NCI-H460 (cell line): ENCODE results near the gene CRCP. TPM values are rescaled to one million over a fixed set of nuclear protein-coding genes. Genes with fewer than 3 reads are reported as not detected.
"Not testable (repeated sequence)": the region's sequence is repeated elsewhere in the genome, so short reads cannot be mapped to it uniquely, and the experiment has no call there.

Experiments
- DNase-seq: peaks from one replicate; pipeline ENCODE4 v3.0.0-alpha.2; 2016; ENCODE audit warnings: low read depth; ENCODE audit errors: extremely low read depth
- total RNA-seq: library from RNA; depleted of rRNA; stranded (reverse); fragments of >200 nt; shearing (Covaris generic); gene quantifications from 2 replicates; pipeline ENCODE4 v1.2.3, GENCODE V29; 2014

Gene CRCP
- total RNA-seq, 1 experiment from 2014 or later: 33.7 TPM

GRCh38 chr7:66105263-66105748 lies 9.3 kb upstream of the CRCP start:
- DNase-seq: no peak

DNA sequence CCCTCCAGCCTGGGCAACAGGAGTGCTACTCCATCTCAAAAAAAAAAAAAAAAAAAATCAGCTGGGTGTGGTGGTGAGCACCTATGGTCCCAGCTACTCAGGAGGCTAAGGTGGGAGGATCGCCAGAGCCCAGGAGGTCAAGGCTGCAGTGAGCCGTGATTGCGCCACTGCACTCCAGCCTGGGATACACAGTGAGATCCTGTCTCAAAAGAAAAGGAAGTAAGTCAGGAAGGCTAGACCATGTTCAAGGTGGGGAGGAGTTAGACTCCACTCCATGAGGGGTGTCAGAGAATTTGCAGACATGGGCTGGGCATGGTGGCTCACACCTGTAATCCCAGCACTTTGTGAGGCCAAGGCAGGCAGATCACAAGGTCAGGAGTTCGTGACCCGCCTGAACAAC lies 6.2 kb upstream of the CRCP start:
- DNase-seq: not testable (repeated sequence)

GRCh38 chr7:66110856-66111255 lies 3.8 kb upstream of the CRCP start:
- no peak for DNase-seq

DNA sequence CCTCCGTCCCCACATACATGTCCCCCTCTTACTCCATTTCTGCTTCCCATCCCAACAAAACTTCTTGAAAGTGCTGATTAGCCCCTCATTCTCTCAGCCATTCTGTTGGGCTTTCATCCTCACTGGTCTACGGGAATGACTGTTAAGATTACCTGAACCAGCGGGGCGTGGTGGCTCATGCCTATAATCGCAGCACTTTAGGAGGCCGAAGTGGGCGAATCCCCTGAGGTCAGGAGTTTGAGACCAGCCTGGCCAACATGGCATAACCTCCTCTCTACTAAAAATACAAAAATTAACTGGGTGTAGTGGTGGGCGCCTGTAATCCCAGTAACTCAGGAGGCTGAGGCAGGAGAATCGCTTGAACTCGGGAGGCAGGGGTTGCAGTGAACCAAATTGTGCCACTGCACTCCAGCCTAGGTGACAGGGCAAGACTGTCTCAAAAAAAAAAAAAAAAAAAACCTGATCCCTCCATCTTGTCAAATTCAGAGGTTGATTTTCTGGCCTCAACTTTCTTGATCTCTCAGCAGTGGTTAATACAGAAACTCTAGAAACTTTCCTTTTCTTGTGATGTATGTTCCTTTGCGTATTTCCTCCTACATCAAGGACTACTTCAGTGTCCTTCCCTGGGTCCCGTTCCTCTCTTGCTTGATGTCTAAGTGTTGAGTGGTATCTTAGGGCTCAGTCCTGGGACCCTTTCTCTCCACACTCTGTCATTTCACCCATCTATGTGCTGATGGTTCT lies 2.2 kb downstream of the CRCP start:
- DNase-seq: not testable (repeated sequence)

DNA sequence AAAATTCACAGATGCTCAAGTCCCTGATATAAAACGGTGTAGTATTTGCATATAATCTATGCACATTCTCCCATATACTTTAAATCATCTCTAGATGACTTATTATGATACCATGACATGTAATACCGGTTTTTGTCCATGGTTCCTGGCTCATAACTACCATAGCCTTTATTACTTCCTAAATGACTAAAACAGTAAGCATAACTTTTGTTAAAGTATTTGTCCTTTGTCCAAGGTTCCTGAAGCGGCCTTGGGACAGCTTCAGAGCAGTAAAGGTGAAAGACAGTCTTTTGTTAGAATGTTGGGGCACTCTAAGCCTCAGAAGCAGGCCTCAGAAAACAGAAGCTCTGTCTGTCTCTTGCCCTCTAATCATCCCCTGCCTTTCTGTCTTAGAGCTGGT lies 4.0 kb downstream of the CRCP start:
- DNase-seq: no peak

DNA sequence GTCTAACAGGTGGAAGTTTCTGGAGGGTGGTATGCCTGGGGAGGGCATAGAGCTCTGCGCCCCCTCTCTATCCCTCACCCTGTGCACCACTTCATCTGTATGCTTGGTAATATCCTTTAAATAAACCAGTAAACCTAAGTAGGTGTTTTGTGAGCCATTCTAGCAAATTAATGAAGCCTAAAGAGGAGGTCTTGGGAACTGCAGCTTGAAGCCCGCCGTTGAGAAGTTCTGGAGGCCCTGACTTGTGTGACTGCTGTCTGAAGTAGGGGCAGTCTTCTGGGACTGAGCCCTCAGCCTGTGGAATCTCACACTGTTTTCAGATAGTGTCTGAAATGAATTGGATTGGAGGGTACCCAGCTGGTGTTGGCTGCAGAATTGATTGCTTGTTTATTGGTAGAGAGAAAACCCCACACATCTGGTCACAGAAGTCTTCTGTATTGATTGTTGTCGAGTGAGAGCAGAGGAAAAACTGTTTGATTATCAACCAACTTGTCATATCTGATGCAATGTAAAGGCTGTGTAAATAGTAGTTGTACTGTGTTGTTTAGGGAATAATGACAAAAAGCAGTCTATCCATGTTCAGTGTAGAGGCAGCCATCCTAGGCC lies 4.7 kb downstream of the CRCP start:
- DNase-seq: no peak

DNA sequence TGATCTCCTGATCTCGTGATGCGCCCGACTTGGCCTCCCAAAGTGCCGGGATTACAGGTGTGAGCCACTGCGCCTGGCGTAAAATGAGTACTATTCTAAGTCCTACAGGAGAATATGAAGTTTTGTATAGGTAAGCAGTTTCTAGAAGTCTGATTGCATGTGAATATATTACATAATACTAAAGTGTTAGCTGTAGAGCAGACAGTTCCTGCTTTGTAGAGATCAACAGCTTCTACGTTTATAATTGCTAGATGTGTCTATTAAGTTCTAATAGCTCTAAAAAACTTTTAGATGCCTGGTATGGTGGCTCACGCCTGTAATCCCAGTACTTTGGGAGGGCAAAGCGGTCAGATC lies 8.5 kb downstream of the CRCP start:
- no peak for DNase-seq

GRCh38 chr7:66124569-66124861 lies 9.9 kb downstream of the CRCP start:
- DNase-seq: not testable (repeated sequence)

GRCh38 chr7:66125052-66125694 lies 10.5 kb downstream of the CRCP start:
- no peak for DNase-seq

- not testable (repeated sequence) for DNase-seq
Measured at GRCh38 chr7:66125781-66126352, 11.2 kb downstream of the CRCP start.

- DNase-seq: not testable (repeated sequence)
Measured at GRCh38 chr7:66127172-66127571, 12.5 kb downstream of the CRCP start.

DNA sequence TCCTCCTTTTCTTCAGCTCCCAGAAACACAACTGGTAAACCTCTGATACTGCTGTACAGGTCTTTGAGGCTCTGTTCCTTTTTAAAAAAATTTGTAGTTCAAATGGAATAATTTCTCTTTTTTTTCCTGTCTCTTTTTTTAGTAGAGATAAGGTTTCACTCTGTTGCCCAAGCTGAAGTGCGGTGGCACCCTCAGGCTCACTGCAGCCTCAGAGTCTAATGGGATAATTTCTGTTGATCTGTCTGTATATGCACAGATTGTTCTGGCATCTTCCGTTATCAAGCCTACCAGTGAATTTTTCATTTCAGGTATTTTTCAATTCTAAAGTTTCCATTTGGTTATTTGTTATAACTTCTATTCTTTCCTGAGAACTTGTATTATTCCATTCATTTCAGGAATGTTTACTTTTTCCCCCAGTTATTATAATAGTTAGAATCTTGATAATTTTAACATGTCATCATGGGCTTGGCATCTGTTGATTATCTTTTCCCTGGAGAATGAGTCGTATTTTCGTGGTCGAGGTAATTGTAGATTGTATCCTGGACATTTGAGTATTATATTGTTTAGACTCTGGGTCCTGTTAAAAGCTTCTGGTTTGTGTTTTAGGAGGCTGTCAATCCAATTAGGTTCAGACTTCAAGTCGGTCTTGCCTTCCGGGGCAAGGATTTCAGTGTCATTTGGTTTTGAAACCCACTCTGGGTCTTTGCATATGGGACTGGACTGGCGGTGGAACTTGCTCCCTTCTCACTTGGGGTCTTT lies 24.5 kb downstream of the CRCP start:
- DNase-seq: no peak

GRCh38 chr7:66140924-66141323 lies 26.3 kb downstream of the CRCP start:
- peak; percentile 7 for DNase-seq

DNA sequence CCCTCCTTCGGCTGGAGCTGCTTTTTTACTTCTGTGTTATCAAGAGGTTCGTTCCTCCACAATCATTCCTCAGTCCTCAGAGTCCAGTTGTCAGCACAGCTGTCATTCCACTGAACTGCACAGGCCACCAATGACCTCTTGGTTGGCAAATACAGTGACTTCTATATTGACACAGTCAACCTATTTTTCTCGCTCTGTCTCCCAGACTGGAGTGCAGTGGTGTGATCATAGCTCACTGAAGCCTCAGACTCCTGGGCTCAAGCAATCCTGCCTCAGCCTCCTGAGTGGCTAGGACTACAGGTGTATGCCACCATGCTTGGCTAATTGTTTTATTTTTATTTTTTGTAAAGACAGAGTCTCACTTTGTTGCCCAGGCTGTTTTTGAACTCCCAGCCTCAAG lies 27.7 kb downstream of the CRCP start:
- no peak for DNase-seq

DNA sequence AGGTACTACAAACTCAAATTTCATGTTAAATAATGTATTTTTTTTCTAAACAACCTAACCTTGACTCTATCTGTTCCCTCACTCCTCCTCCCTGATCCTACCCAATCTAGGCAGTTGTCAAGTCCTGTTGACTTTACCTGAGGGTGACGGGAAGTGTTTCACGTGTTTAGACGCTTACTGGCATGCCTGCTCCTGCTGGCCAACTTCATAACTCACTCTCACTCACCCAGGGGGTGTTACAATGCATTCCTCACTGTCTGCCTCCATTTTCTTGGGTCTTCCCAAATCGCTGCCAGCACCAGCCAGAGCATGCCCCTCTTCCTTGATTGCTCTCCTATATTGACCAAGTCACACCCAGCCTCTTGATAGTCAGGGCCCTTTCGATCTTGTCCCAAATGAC lies 28.3 kb downstream of the CRCP start:
- no peak for DNase-seq

DNA sequence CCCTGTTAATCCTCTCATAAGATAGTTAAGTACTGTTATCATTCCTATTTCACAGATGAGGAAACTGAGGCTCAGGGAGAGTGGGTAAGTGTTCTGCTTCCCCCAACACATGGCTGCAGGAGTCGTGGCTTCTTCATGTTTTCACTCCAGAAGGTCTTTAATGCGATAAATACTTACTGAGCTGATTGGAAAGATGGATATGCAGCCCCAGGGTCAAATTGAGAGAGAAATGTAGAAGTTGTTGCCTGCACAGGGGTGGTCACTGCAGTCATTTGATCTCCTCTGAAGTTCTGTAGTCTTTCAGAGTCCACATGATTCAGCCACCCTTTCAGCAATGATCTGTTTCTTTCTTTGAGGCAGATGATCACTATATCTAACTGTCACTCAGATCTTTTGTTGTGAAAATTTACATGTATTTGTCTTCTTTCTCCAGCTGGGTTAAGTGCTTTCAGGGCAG lies 29.3 kb downstream of the CRCP start:
- no peak for DNase-seq

DNA sequence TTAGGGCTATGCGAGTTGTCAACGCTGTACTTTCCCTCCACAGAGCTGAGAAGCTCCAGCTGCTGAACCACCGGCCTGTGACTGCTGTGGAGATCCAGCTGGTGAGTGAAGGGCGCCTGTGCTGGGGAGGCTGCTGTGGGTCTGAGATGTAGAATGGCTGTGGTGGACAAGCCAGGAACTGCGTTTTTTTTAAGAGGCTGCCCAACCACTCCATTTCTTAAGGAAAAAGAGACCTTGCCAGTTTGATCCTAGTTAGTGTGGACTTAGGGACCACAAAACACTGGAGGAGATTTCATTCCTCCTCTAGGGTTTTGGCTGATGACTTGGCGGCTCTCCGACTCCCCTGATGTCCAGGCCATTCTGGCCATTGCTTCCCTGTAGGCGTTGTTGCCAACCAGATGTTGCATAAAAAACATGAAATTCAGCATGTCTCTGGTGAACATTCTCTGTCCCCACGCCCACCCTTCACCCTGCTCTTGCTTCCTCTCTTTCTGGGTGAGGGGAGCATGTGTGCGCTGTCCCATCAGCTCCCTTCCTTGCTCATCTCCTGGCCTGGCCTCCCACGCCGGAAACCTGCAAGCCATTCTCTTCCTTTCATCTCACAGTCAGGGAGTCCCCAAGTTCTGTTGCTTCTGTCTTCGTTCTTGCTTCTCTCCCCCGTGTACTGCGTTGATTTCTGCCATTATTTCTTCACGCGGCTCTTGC lies 30.9 kb downstream of the CRCP start:
- DNase-seq: no peak

DNA sequence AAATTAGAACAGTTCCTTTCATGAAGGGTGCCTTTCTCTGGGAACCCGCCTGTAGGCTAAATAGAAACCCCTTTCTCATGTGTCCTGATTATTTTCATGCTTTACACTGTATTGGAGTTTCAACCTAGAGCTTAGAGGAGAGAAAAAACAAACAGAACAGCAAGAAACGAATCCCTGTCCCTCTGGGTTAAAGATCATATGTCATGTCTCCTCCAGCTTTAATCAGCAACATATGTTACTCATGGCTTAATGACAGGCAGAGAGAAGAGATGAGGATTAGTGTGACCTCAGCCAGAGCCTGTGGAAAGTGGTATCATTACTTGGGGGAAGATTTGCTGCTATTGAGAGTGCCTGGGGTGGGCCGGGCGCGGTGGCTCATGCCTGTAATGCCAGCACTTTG lies 32.1 kb downstream of the CRCP start:
- no peak for DNase-seq

- not testable (repeated sequence) for DNase-seq
Measured at GRCh38 chr7:66147657-66148056, 33.0 kb downstream of the CRCP start.

- DNase-seq: no peak
Measured at GRCh38 chr7:66150471-66150870, 35.8 kb downstream of the CRCP start.
